DLD1 (cell line): ENCODE measurements around the gene ZNF727.
"Not testable (repeated sequence)": the region's sequence is repeated elsewhere in the genome, so short reads cannot be mapped to it uniquely, and the experiment has no call there.

Experiments
- in situ Hi-C: cut with HindIII; loops from 2 replicates; pipeline ENCODE4 v1.10.0; 2017; ENCODE audit warnings: low sequenced_read_pairs

Gene ZNF727

GRCh38 chr7:64045301-64046040, at the start of gene ZNF727:
ZNF727 (plus strand) TSS chr7:64045434; CDS start chr7:64045622, 188 bp downstream.
- in situ Hi-C loops = no loop called here

- in situ Hi-C loops = no loop called here
Measured at GRCh38 chr7:63998549-63998948, 46.7 kb upstream of the ZNF727 start, which contains the start of gene ZNF722. ZNF722 (plus strand) TSS chr7:63998849; CDS start chr7:63998962, 113 bp downstream.

- in situ Hi-C loops = not testable (repeated sequence)
Measured at GRCh38 chr7:64015496-64015895, 29.7 kb upstream of the ZNF727 start.

GRCh38 chr7:64035388-64035787, 9.8 kb upstream of the ZNF727 start:
- in situ Hi-C loops = no loop called here

GRCh38 chr7:64037095-64037494, 8.1 kb upstream of the ZNF727 start:
- in situ Hi-C loops = no loop called here

- in situ Hi-C loops = no loop called here
Measured at GRCh38 chr7:64046041-64046389, 781 bp downstream of the ZNF727 start.

GRCh38 chr7:64077837-64078698, 32.8 kb downstream of the ZNF727 start:
- in situ Hi-C loops = not testable (repeated sequence)

- in situ Hi-C loops = no loop called here
Measured at GRCh38 chr7:64078699-64078994, 33.4 kb downstream of the ZNF727 start.

GRCh38 chr7:64087501-64087900, 42.3 kb downstream of the ZNF727 start:
- in situ Hi-C loops = no loop called here

- in situ Hi-C loops = not testable (repeated sequence)
Measured at GRCh38 chr7:64088863-64089262, 43.6 kb downstream of the ZNF727 start.
